BLaER1 treated with 17β-estradiol and CSF1 and Interleukin-3, amounts not matched to agents 10 nM and 100 nM (cell line): Measurements from ENCODE around the gene CHEK2.

Experiments used
- H3K27ac ChIP-seq, 11 experiments: shearing (Covaris generic); formaldehyde crosslinking; 2 replicates each; pipeline ENCODE4 v1.8.1; 2022
- H3K27me3 ChIP-seq, 11 experiments: shearing (Covaris generic); formaldehyde crosslinking; 2 replicates each; pipeline ENCODE4 v1.8.1; 2022
- H3K36me3 ChIP-seq, 11 experiments: shearing (Covaris generic); formaldehyde crosslinking; 2 replicates each; pipeline ENCODE4 v1.8.1; 2022
- H3K4me1 ChIP-seq, 10 experiments: shearing (Covaris generic); formaldehyde crosslinking; 2 replicates each; pipeline ENCODE4 v1.8.1; 2022
- H3K4me2 ChIP-seq, 11 experiments: shearing (Covaris generic); formaldehyde crosslinking; 2 replicates each; pipeline ENCODE4 v1.8.1; 2022
- H3K4me3 ChIP-seq, 10 experiments: shearing (Covaris generic); formaldehyde crosslinking; 2 replicates each; pipeline ENCODE4 v1.8.1; 2022
- H3K9ac ChIP-seq, 11 experiments: shearing (Covaris generic); formaldehyde crosslinking; 2 replicates each; pipeline ENCODE4 v1.8.1; 2022
- H3K9me3 ChIP-seq, 11 experiments: shearing (Covaris generic); formaldehyde crosslinking; replicated peaks in 1 of 11; 2 replicates each; pipeline ENCODE4 v1.8.1; 2022
- H4K20me1 ChIP-seq, 11 experiments: shearing (Covaris generic); formaldehyde crosslinking; 2 replicates each; pipeline ENCODE4 v1.8.1; 2022
- Cebpa-rat ChIP-seq, 11 experiments: shearing (Covaris generic); IDR thresholded peaks; 2 replicates each; pipeline ENCODE4 v1.8.1; 2022

Gene CHEK2

DNA sequence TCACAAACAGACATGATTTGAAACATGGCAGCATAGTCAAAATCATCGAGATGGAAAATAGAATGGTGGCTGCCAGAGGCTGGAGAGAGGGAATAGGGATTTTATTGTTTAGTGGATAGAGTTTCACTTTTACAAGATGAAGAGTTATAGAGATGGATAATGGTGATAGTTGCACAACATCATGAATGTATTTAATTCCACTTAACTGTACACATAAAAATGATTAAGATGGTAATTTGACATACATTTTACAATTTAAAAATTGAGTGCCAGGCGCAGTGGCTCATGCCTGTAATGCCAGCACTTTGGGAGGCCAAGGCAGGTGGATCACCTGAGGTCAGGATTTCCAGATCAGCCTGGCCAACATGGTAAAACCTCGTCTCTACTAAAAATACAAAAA is 83.2 kb downstream of the CHEK2 start:
- TF ChIP-seq Cebpa-rat (IDR thresholded peaks at IDR 0.05): no peak
- no peak overlapping the region for H3K9ac ChIP-seq
- no peak overlapping the region for H3K4me2 ChIP-seq
- no peaks in the 10 kb centered on the region for H3K4me1 ChIP-seq
- no peak overlapping the region for H3K4me3 ChIP-seq
- H3K36me3 ChIP-seq: no peaks in the 10 kb centered on the region
- H3K9me3 ChIP-seq: no peaks in the 10 kb centered on the region
- peaks cover 0 to 13% (median 0%) of the 10 kb centered on the region in 11 experiments; a peak in 4 of 22 replicates for H3K27me3 ChIP-seq
- H4K20me1 ChIP-seq: no peaks in the 10 kb centered on the region
- no peak overlapping the region for H3K27ac ChIP-seq

- Histone ChIP-seq H4K20me1 (no peaks in the 10 kb centered on the region; a peak in 1 of 22 replicates), H3K9me3 (peaks cover 0 to 7% (median 0%) of the 10 kb centered on the region in 11 experiments; a peak in 2 of 22 replicates), H3K27me3 (peaks cover 0 to 6% (median 0%) of the 10 kb centered on the region in 11 experiments; a peak in 2 of 22 replicates), H3K9ac (no peak overlapping the region), H3K4me1 (no peaks in the 10 kb centered on the region), H3K36me3 (no peaks in the 10 kb centered on the region), H3K4me3 (no peak overlapping the region), H3K27ac (no peak overlapping the region), H3K4me2 (no peak overlapping the region)
- no peak for TF ChIP-seq Cebpa-rat (IDR thresholded peaks at IDR 0.05)
Observed at GRCh38 chr22:28656181-28656580, 85.4 kb downstream of the CHEK2 start.

DNA sequence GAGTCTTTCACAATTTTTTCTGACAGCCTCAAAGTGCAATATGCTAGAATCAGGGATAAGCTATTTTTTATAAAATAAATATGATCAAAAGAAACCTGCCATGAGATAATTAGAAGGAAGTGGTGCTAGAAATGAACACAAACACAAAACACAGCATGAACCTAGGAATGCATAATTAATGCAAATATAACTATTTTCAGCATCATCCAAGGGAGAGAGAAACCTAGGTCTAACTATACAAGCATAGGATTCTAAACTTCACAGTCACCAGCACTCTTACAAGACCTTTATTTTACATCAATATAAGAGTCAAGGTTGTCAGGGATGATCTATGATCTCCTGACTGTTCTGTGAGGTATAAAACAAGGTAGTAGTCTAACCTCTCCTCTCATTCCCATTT is 91.2 kb downstream of the CHEK2 start:
- Histone ChIP-seq H3K9me3 (peaks cover 0 to 7% (median 0%) of the 10 kb centered on the region in 11 experiments; a peak in 2 of 22 replicates), H3K36me3 (no peaks in the 10 kb centered on the region), H3K4me2 (no peak overlapping the region), H3K9ac (no peak overlapping the region), H3K4me3 (no peak overlapping the region), H4K20me1 (no peaks in the 10 kb centered on the region; a peak in 1 of 22 replicates), H3K27ac (no peak overlapping the region), H3K4me1 (no peaks in the 10 kb centered on the region), H3K27me3 (no peaks in the 10 kb centered on the region)
- no peak for TF ChIP-seq Cebpa-rat (IDR thresholded peaks at IDR 0.05)

DNA sequence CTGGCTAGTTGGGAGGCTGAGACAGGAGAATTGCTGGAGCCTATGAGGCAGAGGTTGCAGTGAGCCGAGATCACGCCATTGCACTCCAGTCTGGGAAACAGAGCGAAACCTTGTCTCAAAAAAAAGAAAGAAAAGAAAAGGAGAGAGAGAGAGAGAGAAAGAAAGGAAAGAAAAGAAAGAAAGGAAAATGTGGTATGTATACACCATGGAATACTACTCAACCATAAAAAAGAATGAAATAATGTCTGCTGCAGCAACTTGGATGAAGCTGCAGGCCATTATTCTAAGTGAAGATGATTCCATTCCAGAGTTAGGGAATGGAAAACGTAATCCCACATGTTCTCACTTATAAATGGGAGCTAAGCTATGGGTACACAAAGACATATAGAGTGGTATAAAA is 92.8 kb downstream of the CHEK2 start:
- Histone ChIP-seq H3K27ac (no peak overlapping the region), H3K9ac (no peak overlapping the region), H3K9me3 (peaks cover 0 to 7% (median 0%) of the 10 kb centered on the region in 11 experiments; a peak in 2 of 22 replicates), H3K36me3 (no peaks in the 10 kb centered on the region), H3K4me2 (no peak overlapping the region), H4K20me1 (no peaks in the 10 kb centered on the region; a peak in 1 of 22 replicates), H3K4me1 (no peaks in the 10 kb centered on the region), H3K27me3 (no peaks in the 10 kb centered on the region), H3K4me3 (no peak overlapping the region)
- TF ChIP-seq Cebpa-rat (IDR thresholded peaks at IDR 0.05): no peak

GRCh38 chr22:28647216-28647615 is 94.4 kb downstream of the CHEK2 start:
- H3K4me2 ChIP-seq: no peak overlapping the region
- H3K36me3 ChIP-seq: no peaks in the 10 kb centered on the region
- H3K9ac ChIP-seq: no peak overlapping the region
- no peak overlapping the region for H3K27ac ChIP-seq
- no peaks in the 10 kb centered on the region for H3K4me1 ChIP-seq
- no peak overlapping the region for H3K4me3 ChIP-seq
- no peak for TF ChIP-seq Cebpa-rat (IDR thresholded peaks at IDR 0.05)
- no peaks in the 10 kb centered on the region; a peak in 1 of 22 replicates for H4K20me1 ChIP-seq
- no peaks in the 10 kb centered on the region for H3K27me3 ChIP-seq
- H3K9me3 ChIP-seq: peaks cover 0 to 1% (median 0%) of the 10 kb centered on the region in 11 experiments; a peak in 1 of 22 replicates

- no peak overlapping the region for H3K9ac ChIP-seq
- no peak overlapping the region for H3K4me3 ChIP-seq
- no peaks in the 10 kb centered on the region for H3K27me3 ChIP-seq
- no peaks in the 10 kb centered on the region for H4K20me1 ChIP-seq
- TF ChIP-seq Cebpa-rat (IDR thresholded peaks at IDR 0.05): no peak
- no peaks in the 10 kb centered on the region for H3K36me3 ChIP-seq
- no peak overlapping the region for H3K4me2 ChIP-seq
- no peaks in the 10 kb centered on the region for H3K9me3 ChIP-seq
- no peaks in the 10 kb centered on the region for H3K4me1 ChIP-seq
- no peak overlapping the region for H3K27ac ChIP-seq
Observed at GRCh38 chr22:28639321-28639720, 102.3 kb downstream of the CHEK2 start.
